AG09309 (cell line): ENCODE measurements around the gene GZF1.

Experiments
- DNase-seq: peaks from one replicate; pipeline ENCODE4 v3.0.0-alpha.2; 2010; ENCODE audit warnings: low read depth
- H3K4me3 ChIP-seq: 2 replicates; pipeline ENCODE4 v1.5.1; 2011; ENCODE audit warnings: mild to moderate bottlenecking, low read depth, low read length, moderate library complexity; ENCODE audit not compliant: control insufficient read depth
- CTCF ChIP-seq: IDR thresholded peaks from 2 replicates; pipeline ENCODE4 v1.5.1; 2011; ENCODE audit warnings: mild to moderate bottlenecking, low read depth, low read length, inconsistent platforms; ENCODE audit not compliant: insufficient read depth, control insufficient read depth; ENCODE audit errors: missing control alignments

The GZF1 gene

GRCh38 chr20:23366384-23366783 lies 4.4 kb downstream of the GZF1 start:
- no peak for TF ChIP-seq CTCF
- H3K4me3 ChIP-seq: no peak overlapping the region

GRCh38 chr20:23367770-23368169 lies 5.8 kb downstream of the GZF1 start:
- no peak overlapping the region for H3K4me3 ChIP-seq
- no peak for TF ChIP-seq CTCF
- no peak for DNase-seq

More at GRCh38 chr20:23366384-23366783, 4.4 kb downstream of the GZF1 start:
- DNase-seq: no peak

- H3K4me3 ChIP-seq: no peak overlapping the region
- DNase-seq: no peak
- no peak for TF ChIP-seq CTCF
Measured at GRCh38 chr20:23368316-23369071, 6.5 kb downstream of the GZF1 start.

GRCh38 chr20:23369072-23369823 lies 7.3 kb downstream of the GZF1 start:
- no peak overlapping the region for H3K4me3 ChIP-seq
- TF ChIP-seq CTCF: no peak
- no peak for DNase-seq

- no peak for TF ChIP-seq CTCF
- no peak overlapping the region for H3K4me3 ChIP-seq
- no peak for DNase-seq
Measured at GRCh38 chr20:23370274-23370673, 8.3 kb downstream of the GZF1 start.

- no peak for DNase-seq
- H3K4me3 ChIP-seq: no peak overlapping the region
- TF ChIP-seq CTCF: no peak
Measured at GRCh38 chr20:23370873-23371272, 8.9 kb downstream of the GZF1 start.
